B cell (primary cell): ENCODE results near the gene EPX. TPM values are rescaled to one million over a fixed set of nuclear protein-coding genes. Genes with fewer than 3 reads are reported as not detected.

Experiments used
- ATAC-seq: fragments of 200-7000 bp; cut with Tn5 transposase; one replicate; pipeline ENCODE4 v1.10.0; 2021; ENCODE audit warnings: low read depth, mild to moderate bottlenecking, moderate number of reproducible peaks, moderate library complexity
- CTCF ChIA-PET: fragments of 350-600 bp; sonication (Branson Sonifier 250); formaldehyde crosslinking; loops from one replicate; lab custom pipeline; 2021; ENCODE audit warnings: antibody characterized with exemption, inconsistent platforms; lab: Charles Lee
- POLR2A ChIA-PET: fragments of 350-600 bp; sonication (Branson Sonifier 250); formaldehyde crosslinking; loops from one replicate; lab custom pipeline; 2021; ENCODE audit warnings: antibody characterized with exemption; lab: Charles Lee
- DNase-seq: peaks from one replicate; pipeline ENCODE4 v3.0.0; 2013
- H2AFZ ChIP-seq: 2 replicates; pipeline ENCODE4 v1.6.1; 2012; ENCODE audit warnings: mild to moderate bottlenecking, low read depth, low read length; ENCODE audit not compliant: insufficient read depth, poor library complexity, severe bottlenecking
- H3K27ac ChIP-seq, 2 donors: 1 replicate in 1 of 2; 2 replicates in 1 of 2; pipeline ENCODE4 v1.5.1; 2012 to 2013; ENCODE audit warnings: low read length in 2 of 2, mild to moderate bottlenecking in 2 of 2, moderate library complexity in 1 of 2
- H3K27me3 ChIP-seq, 4 experiments: fragments of 200-600 bp in 1 of 4; sonication (generic) in 1 of 4; replicated peaks in 1 of 4; 1 replicate in 2 of 4; 2 replicates in 2 of 4; pipeline versions ENCODE4 v1.6.1 to v1.7.0; 2013 to 2016; ENCODE audit warnings: low read length in 3 of 4, mild to moderate bottlenecking in 2 of 4, mixed read lengths in 1 of 4, moderate library complexity in 1 of 4; ENCODE audit not compliant: insufficient read depth in 4 of 4, control insufficient read depth in 3 of 4; ENCODE audit errors: control extremely low read depth in 1 of 4
- H3K36me3 ChIP-seq, 2 experiments: replicated peaks in 1 of 2; 1 replicate in 1 of 2; 2 replicates in 1 of 2; pipeline versions ENCODE4 v1.6.1 to v1.7.1; 2013; ENCODE audit warnings: low read length in 1 of 2; ENCODE audit not compliant: insufficient read depth in 2 of 2, control insufficient read depth in 1 of 2; ENCODE audit errors: control extremely low read depth in 1 of 2, extremely low read depth in 1 of 2
- H3K4me1 ChIP-seq, 2 donors: fragments of 200-600 bp in 1 of 2; sonication (generic) in 1 of 2; 1 replicate in 1 of 2; 2 replicates in 1 of 2; pipeline versions ENCODE4 v1.5.1 to v1.6.1; 2013 to 2017; ENCODE audit warnings: low read length in 2 of 2; ENCODE audit not compliant: control insufficient read depth in 2 of 2, insufficient read depth in 2 of 2
- H3K4me2 ChIP-seq: replicated peaks from 2 replicates; pipeline ENCODE3; 2012; ENCODE audit warnings: mild to moderate bottlenecking, low read depth, low read length; ENCODE audit not compliant: poor library complexity, severe bottlenecking
- H3K4me3 ChIP-seq, 5 experiments: fragments of 200-600 bp in 1 of 5; sonication (generic) in 1 of 5; 1 replicate in 3 of 5; 2 replicates in 2 of 5; pipeline versions ENCODE4 v1.5.1 to v1.7.0; 2011 to 2016; ENCODE audit warnings: low read length in 4 of 5, mild to moderate bottlenecking in 4 of 5, low read depth in 2 of 5, control low read depth in 1 of 5, moderate library complexity in 1 of 5; ENCODE audit not compliant: insufficient read depth in 1 of 5; ENCODE audit errors: control extremely low read depth in 1 of 5, extremely low read depth in 1 of 5
- H3K79me2 ChIP-seq: fragments of 200-600 bp; sonication (generic); one replicate; pipeline ENCODE4 v1.6.0; 2016; ENCODE audit warnings: low read length; ENCODE audit not compliant: control insufficient read depth, insufficient read depth
- H3K9ac ChIP-seq: fragments of 200-600 bp; sonication (generic); 2 replicates; pipeline ENCODE4 v1.6.1; 2017; ENCODE audit warnings: mild to moderate bottlenecking, low read length, moderate library complexity
- H3K9me3 ChIP-seq, 3 donors: one replicate each; pipeline versions ENCODE4 v1.6.1 to v1.7.1; 2013; ENCODE audit warnings: low read length in 2 of 3; ENCODE audit not compliant: control insufficient read depth in 2 of 3, insufficient read depth in 1 of 3; ENCODE audit errors: control extremely low read depth in 1 of 3
- H4K20me1 ChIP-seq: 2 replicates; pipeline ENCODE4 v1.6.0; 2012; ENCODE audit warnings: mild to moderate bottlenecking, low read length; ENCODE audit not compliant: insufficient read depth, control insufficient read depth, poor library complexity, severe bottlenecking
- H3K27ac Mint-ChIP-seq: one replicate; pipeline ENCODE4 v1.8.0; 2021; ENCODE audit warnings: mixed read lengths
- H3K27me3 Mint-ChIP-seq: one replicate; pipeline ENCODE4 v1.8.0; 2021; ENCODE audit warnings: mixed read lengths
- H3K4me1 Mint-ChIP-seq: one replicate; pipeline ENCODE4 v1.8.0; 2021; ENCODE audit warnings: mixed read lengths
- H3K4me3 Mint-ChIP-seq: one replicate; pipeline ENCODE4 v1.8.0; 2021; ENCODE audit warnings: mixed read lengths
- H3K9me3 Mint-ChIP-seq: one replicate; pipeline ENCODE4 v1.8.0; 2022; ENCODE audit warnings: mixed read lengths; ENCODE audit not compliant: insufficient read depth
- CTCF ChIP-seq: fragments of 200-600 bp; IDR thresholded peaks from one replicate; pipeline ENCODE4 v1.8.0; 2022; ENCODE audit warnings: antibody characterized with exemption, mild to moderate bottlenecking
- EZH2 ChIP-seq: IDR thresholded peaks from 2 replicates; pipeline ENCODE4 v1.6.1; 2012; ENCODE audit warnings: borderline replicate concordance, low read depth, mild to moderate bottlenecking, moderate library complexity, low read length; ENCODE audit not compliant: insufficient read depth, poor library complexity, severe bottlenecking
- WGBS: methylation state at CpG from one replicate; pipeline ENCODE4 v1.1.5; 2013; ENCODE audit warnings: missing lambda C conversion rate; ENCODE audit not compliant: insufficient coverage; 5-methylcytosine and 5-hydroxymethylcytosine counted together
- intact Hi-C: fragments of 100-400 bp; cut with micrococcal nuclease; formaldehyde crosslinking; loops from one replicate; pipeline ENCODE4 v1.10.0; 2022
- polyA plus RNA-seq: library from polyadenylated mRNA; depleted of rRNA; stranded (reverse); fragments of >200 nt; gene quantifications from 2 replicates; pipeline ENCODE4 v1.2.3, GENCODE V29; 2012
- total RNA-seq, 2 donors: library from RNA; stranded (reverse); fragments of 120-200 nt in 1 of 2; gene quantifications; 1 replicate in 1 of 2; 2 replicates in 1 of 2; pipeline versions ENCODE4 v1.2.3 to v1.2.4, GENCODE V29; 2013 to 2022

EPX gene
- total and polyA plus RNA-seq, 2 donors (not counting 1 experiment from before 2014, with no cell fraction given), result not detected

GRCh38 chr17:58253082-58253481 lies 60.6 kb downstream of the EPX start:
- WGBS, result 100% methylated on average over 1 of the region's 3 CpGs
- Mint-ChIP-seq H3K9me3 (no peaks in the 10 kb centered on the region), H3K4me1 (peaks cover 13% of the 10 kb centered on the region), H3K4me3 (no peak overlapping the region), H3K27ac (no peak overlapping the region), H3K27me3 (peaks cover 14% of the 10 kb centered on the region)
- H4K20me1 ChIP-seq, result no peaks in the 10 kb centered on the region
- H3K9me3 ChIP-seq, result no peaks in the 10 kb centered on the region
- no peak for TF ChIP-seq CTCF
- no peak for TF ChIP-seq EZH2
- H3K4me2 ChIP-seq, result no peak overlapping the region
- intact Hi-C loops, result no loop called here
- no peak for ATAC-seq
- peaks cover 0 to 26% (median 10%) of the 10 kb centered on the region in 4 experiments for H3K27me3 ChIP-seq
- ChIA-PET CTCF (interaction anchor here (1.4 to 8.4 kb wide), 2 partner anchors 36 to 53 kb away, joined by 4 to 58 read pairs; partner anchors contain the start of gene MKS1), POLR2A (no interaction called here)
- no peaks in the 10 kb centered on the region for H3K79me2 ChIP-seq
- H3K36me3 ChIP-seq, result no peaks in the 10 kb centered on the region
- no peak for DNase-seq
- no peak overlapping the region for H3K27ac ChIP-seq
- peaks cover 14% of the 10 kb centered on the region in 2 donors for H3K4me1 ChIP-seq
- H2AFZ ChIP-seq, result no peak overlapping the region
- no peak overlapping the region for H3K9ac ChIP-seq
- H3K4me3 ChIP-seq, result no peak overlapping the region

Other genes starting within 250 kb of the EPX start
- not detected in 2 replicates for gene CUEDC1, start 237.3 kb upstream of the EPX start, total RNA-seq
- gene CUEDC1, start 237.3 kb upstream of the EPX start, polyA plus RNA-seq, result 0.30 and 0.57 TPM in 2 replicates
- gene VEZF1, start 204.5 kb upstream of the EPX start, total RNA-seq, result 63.9 and 75.9 TPM in 2 replicates
- 13.0 and 14.7 TPM in 2 replicates for gene VEZF1, start 204.5 kb upstream of the EPX start, polyA plus RNA-seq
- 221 and 250 TPM in 2 replicates for gene SRSF1, start 185.5 kb upstream of the EPX start, total RNA-seq
- 163 and 234 TPM in 2 replicates for gene SRSF1, start 185.5 kb upstream of the EPX start, polyA plus RNA-seq
- gene DYNLL2, start 109.3 kb upstream of the EPX start, total RNA-seq, result 24.4 and 25.2 TPM in 2 replicates
- 10.1 and 16.7 TPM in 2 replicates for gene DYNLL2, start 109.3 kb upstream of the EPX start, polyA plus RNA-seq
- not detected in 2 replicates for gene OR4D1, start 44.3 kb upstream of the EPX start, total RNA-seq
- 0.01 and 0.03 TPM in 2 replicates for gene OR4D1, start 44.3 kb upstream of the EPX start, polyA plus RNA-seq
- not detected in 2 replicates for gene OR4D2, start 25.7 kb upstream of the EPX start, total RNA-seq
- not detected in 2 replicates for gene OR4D2, start 25.7 kb upstream of the EPX start, polyA plus RNA-seq
- gene MKS1, start 26.5 kb downstream of the EPX start, total RNA-seq, result 16.3 and 19.6 TPM in 2 replicates
- gene MKS1, start 26.5 kb downstream of the EPX start, polyA plus RNA-seq, result 6.3 and 8.3 TPM in 2 replicates
- not detected in 2 replicates for gene LPO, start 45.9 kb downstream of the EPX start, total RNA-seq
- not detected in 2 replicates for gene LPO, start 45.9 kb downstream of the EPX start, polyA plus RNA-seq
- 0.73 TPM in 1 of 2 replicates, not detected in the other for gene MPO, start 88.2 kb downstream of the EPX start, total RNA-seq
- gene MPO, start 88.2 kb downstream of the EPX start, polyA plus RNA-seq, result 0.07 TPM in 1 of 2 replicates, not detected in the other
- gene TSPOAP1, start 136.1 kb downstream of the EPX start, total RNA-seq, result 25.2 and 30.7 TPM in 2 replicates
- gene TSPOAP1, start 136.1 kb downstream of the EPX start, polyA plus RNA-seq, result 10.8 and 16.0 TPM in 2 replicates
- 49.3 and 60.1 TPM in 2 replicates for gene SUPT4H1, start 159.5 kb downstream of the EPX start, total RNA-seq
- 30.2 and 34.8 TPM in 2 replicates for gene SUPT4H1, start 159.5 kb downstream of the EPX start, polyA plus RNA-seq
- gene RNF43, start 224.8 kb downstream of the EPX start, total RNA-seq, result 2.5 and 3.2 TPM in 2 replicates
- 2.6 TPM in 2 replicates for gene RNF43, start 224.8 kb downstream of the EPX start, polyA plus RNA-seq